ENCODE data around the gene GYS1. TPM values are rescaled to one million over a fixed set of nuclear protein-coding genes. Genes with fewer than 3 reads are reported as not detected.
"Not testable (repeated sequence)": the region's sequence is repeated elsewhere in the genome, so short reads cannot be mapped to it uniquely, and the experiment has no call there.

The GYS1 gene
- total RNA-seq, 1 experiment from 2014 or later, result 38.6 TPM

GRCh38 chr19:48926909-48927308 is 66.2 kb downstream of the GYS1 start:
- TF ChIP-seq EZH2 (IDR thresholded peaks at IDR 0.05; ENCODE audit: low read length, unreplicated experiment) (no peak), EZH2phosphoT487 (IDR thresholded peaks at IDR 0.05; ENCODE audit: borderline replicate concordance, low read length) (no peak), CTCF (conservative IDR thresholded peaks at IDR 0.05; ENCODE audit: low read depth, low read length) (no peak)
- H4K20me1 ChIP-seq (ENCODE audit: low read length), result no peaks in the 10 kb centered on the region
- intact Hi-C loops (cut with micrococcal nuclease), result no loop called here
- H3K9me2 ChIP-seq (replicated peaks; ENCODE audit: low read length), result no peaks in the 10 kb centered on the region
- H3K9ac ChIP-seq (ENCODE audit: low read length), result peak overlapping the region; percentile 75
- no peaks in the 10 kb centered on the region for H3K36me3 ChIP-seq (ENCODE audit: low read depth, low read length)
- H2AFZ ChIP-seq (ENCODE audit: low read length), result no peak overlapping the region
- POLR2A ChIA-PET (ENCODE audit: unreplicated experiment), result no interaction called here
- peak overlapping the region; percentile 54 for H3K4me2 ChIP-seq (ENCODE audit: low read length)
- H3K9me3 ChIP-seq (ENCODE audit: low read length), result no peaks in the 10 kb centered on the region
- ATAC-seq (peak; percentile 75), DNase-seq (peak; percentile 95)
- H3K4me3 ChIP-seq (ENCODE audit: low read length), result no peak overlapping the region
- no peaks in the 10 kb centered on the region for H3K79me2 ChIP-seq (ENCODE audit: low read length)
- CTCF ChIA-PET, result no interaction called here
- no peaks in the 10 kb centered on the region for H3F3A ChIP-seq (ENCODE audit: low read length, unreplicated experiment)
- peak overlapping the region; percentile 96 for H3K27ac ChIP-seq (ENCODE audit: low read length)
- BruUV-seq (replicated peaks), result no TSS peak
- H3K4me1 ChIP-seq (ENCODE audit: insufficient read depth, low read length), result peaks cover 26% of the 10 kb centered on the region
- H3K27me3 ChIP-seq (ENCODE audit: low read length), result no peaks in the 10 kb centered on the region

- Histone ChIP-seq H3K4me1 (ENCODE audit: insufficient read depth, low read length) (peaks cover 26% of the 10 kb centered on the region), H3K9ac (ENCODE audit: low read length) (peak overlapping the region; percentile 75), H3K27ac (ENCODE audit: low read length) (peak overlapping the region; percentile 96), H3K4me2 (ENCODE audit: low read length) (0 out of 2 replicates have a peak overlapping the region, but pooled peaks have one; percentile 54)
- POLR2A ChIA-PET (ENCODE audit: unreplicated experiment), result interaction anchor here (0.7 kb wide), 1 partner anchor 54 kb away, joined by 4 read pairs; no protein-coding TSS in a partner anchor
- ATAC-seq; H3K4me3 ChIP-seq (ENCODE audit: low read length); H3F3A ChIP-seq (ENCODE audit: low read length, unreplicated experiment); H4K20me1 ChIP-seq (ENCODE audit: low read length); H3K36me3 ChIP-seq (ENCODE audit: low read depth, low read length); H3K27me3 ChIP-seq (ENCODE audit: low read length); H3K9me3 ChIP-seq (ENCODE audit: low read length); DNase-seq; intact Hi-C loops (cut with micrococcal nuclease); BruUV-seq (replicated peaks); CTCF ChIA-PET; H3K9me2 ChIP-seq (replicated peaks; ENCODE audit: low read length); H2AFZ ChIP-seq (ENCODE audit: low read length); H3K79me2 ChIP-seq (ENCODE audit: low read length): not testable (repeated sequence)
Measured at GRCh38 chr19:48925890-48926289, 67.2 kb downstream of the GYS1 start.

- no peaks in the 10 kb centered on the region for H3K79me2 ChIP-seq (ENCODE audit: low read length)
- H3K36me3 ChIP-seq (ENCODE audit: low read depth, low read length), result no peaks in the 10 kb centered on the region
- H3K27me3 ChIP-seq (ENCODE audit: low read length), result no peaks in the 10 kb centered on the region
- H2AFZ ChIP-seq (ENCODE audit: low read length), result no peak overlapping the region
- intact Hi-C loops (cut with micrococcal nuclease), result no loop called here
- peaks cover 26% of the 10 kb centered on the region for H3K4me1 ChIP-seq (ENCODE audit: insufficient read depth, low read length)
- peak overlapping the region; percentile 75 for H3K9ac ChIP-seq (ENCODE audit: low read length)
- H3K9me3 ChIP-seq (ENCODE audit: low read length), result no peaks in the 10 kb centered on the region
- TF ChIP-seq EZH2 (IDR thresholded peaks at IDR 0.05; ENCODE audit: low read length, unreplicated experiment), result no peak
- TF ChIP-seq CTCF (conservative IDR thresholded peaks at IDR 0.05; ENCODE audit: low read depth, low read length), result no peak
- no peak for TF ChIP-seq EZH2phosphoT487 (IDR thresholded peaks at IDR 0.05; ENCODE audit: borderline replicate concordance, low read length)
- DNase-seq, result peak; percentile 67
- H3K4me3 ChIP-seq (ENCODE audit: low read length), result no peak overlapping the region
- H3K9me2 ChIP-seq (replicated peaks; ENCODE audit: low read length), result no peaks in the 10 kb centered on the region
- no TSS peak for BruUV-seq (replicated peaks)
- no peak overlapping the region for H3K4me2 ChIP-seq (ENCODE audit: low read length)
- CTCF ChIA-PET, result no interaction called here
- H4K20me1 ChIP-seq (ENCODE audit: low read length), result no peaks in the 10 kb centered on the region
- POLR2A ChIA-PET (ENCODE audit: unreplicated experiment), result interaction anchor here (0.7 to 0.8 kb wide), 2 partner anchors 8 to 53 kb away, joined by 3 to 4 read pairs; partner anchors contain the start of gene DHDH
- H3K27ac ChIP-seq (ENCODE audit: low read length), result peak overlapping the region; percentile 96
- peak; percentile 54 for ATAC-seq
- no peaks in the 10 kb centered on the region for H3F3A ChIP-seq (ENCODE audit: low read length, unreplicated experiment)
Measured at GRCh38 chr19:48925240-48925843, 67.8 kb downstream of the GYS1 start.

All from PC-3 (cell line).